Stimulated activated CD8-positive, alpha-beta memory T cell treated with anti-CD3 and anti-CD28 coated beads, Interleukin-4, amount 100 ng/mL, for 4 hours (primary cell): ENCODE results near the gene ZNF677.
"Not testable (repeated sequence)": the region's sequence is repeated elsewhere in the genome, so short reads cannot be mapped to it uniquely, and the experiment has no call there.

Experiments
- DNase-seq, 2 donors: peaks; one replicate each; pipeline ENCODE4 v3.0.0-alpha.2; 2020; ENCODE audit warnings: low read depth in 2 of 2, low spot score in 1 of 2

The ZNF677 gene

GRCh38 chr19:53193535-53194222, 61.0 kb downstream of the ZNF677 start:
- DNase-seq, result no peak

- DNase-seq, result peak; percentile 60 to 68
Measured at GRCh38 chr19:53192771-53193534, 61.7 kb downstream of the ZNF677 start, which contains the start of gene ZNF665. Gene ZNF665, minus strand, starts transcription at chr19:53193358. Its CDS starts 10,460 bp downstream, at chr19:53182898.

- no peak for DNase-seq
Measured at GRCh38 chr19:53190253-53190652, 64.4 kb downstream of the ZNF677 start.

- DNase-seq, result not testable (repeated sequence)
Measured at GRCh38 chr19:53189691-53190198, 64.9 kb downstream of the ZNF677 start.
